Uterus (tissue), 2 donors: ENCODE measurements around the gene FBXO15.

Source experiments
- CTCF ChIP-seq, 4 experiments: fragments of 200-600 bp in 2 of 4; fragments of 450-650 bp in 2 of 4; sonication (generic) in 2 of 4; IDR thresholded peaks; one replicate each; pipeline ENCODE4 v1.5.1; 2016 to 2019; ENCODE audit warnings: antibody characterized with exemption in 4 of 4, mild to moderate bottlenecking in 2 of 4, moderate library complexity in 1 of 4
- POLR2A ChIP-seq, 2 donors: fragments of 450-650 bp; IDR thresholded peaks; one replicate each; pipeline ENCODE4 v1.6.1; 2016; ENCODE audit warnings: antibody characterized with exemption in 2 of 2, mild to moderate bottlenecking in 1 of 2, moderate library complexity in 1 of 2

GRCh38 chr18:74063557-74063956, 84.1 kb downstream of the FBXO15 start:
- TF ChIP-seq POLR2A (IDR thresholded peaks at IDR 0.05) = no peak
- TF ChIP-seq CTCF (IDR thresholded peaks at IDR 0.05) = no peak
